ENCODE results near the gene RNF175. TPM values are rescaled to one million over a fixed set of nuclear protein-coding genes. Genes with fewer than 3 reads are reported as not detected.

The RNF175 gene
- polyA plus RNA-seq, 3 donors = 4.4 to 5.1 (median 4.9) TPM

DNA sequence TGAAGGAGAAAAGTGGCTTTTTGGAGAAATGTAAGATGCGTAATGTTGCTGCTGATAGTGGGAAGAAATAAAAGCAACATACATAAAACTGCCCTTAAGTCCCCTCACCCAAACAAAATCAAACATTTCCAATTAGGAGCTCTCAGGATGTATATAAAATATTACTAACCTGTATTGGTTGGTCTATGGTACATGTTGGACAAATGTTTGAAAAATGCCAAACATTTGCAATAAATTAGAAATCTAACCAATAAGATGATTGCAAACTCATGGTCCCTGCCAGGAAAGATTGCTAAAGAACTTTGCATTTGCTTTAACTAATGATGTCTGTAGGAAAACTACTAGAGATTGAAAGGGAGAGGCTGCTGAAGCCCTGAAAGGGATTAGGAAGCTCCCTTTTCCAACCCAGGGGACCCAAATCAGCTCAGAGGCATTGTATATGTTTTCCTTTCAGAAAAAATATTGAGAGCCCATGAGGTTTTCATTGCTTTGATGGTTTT is 27.3 kb upstream of the RNF175 start:
- DNase-seq = no peak

DNA sequence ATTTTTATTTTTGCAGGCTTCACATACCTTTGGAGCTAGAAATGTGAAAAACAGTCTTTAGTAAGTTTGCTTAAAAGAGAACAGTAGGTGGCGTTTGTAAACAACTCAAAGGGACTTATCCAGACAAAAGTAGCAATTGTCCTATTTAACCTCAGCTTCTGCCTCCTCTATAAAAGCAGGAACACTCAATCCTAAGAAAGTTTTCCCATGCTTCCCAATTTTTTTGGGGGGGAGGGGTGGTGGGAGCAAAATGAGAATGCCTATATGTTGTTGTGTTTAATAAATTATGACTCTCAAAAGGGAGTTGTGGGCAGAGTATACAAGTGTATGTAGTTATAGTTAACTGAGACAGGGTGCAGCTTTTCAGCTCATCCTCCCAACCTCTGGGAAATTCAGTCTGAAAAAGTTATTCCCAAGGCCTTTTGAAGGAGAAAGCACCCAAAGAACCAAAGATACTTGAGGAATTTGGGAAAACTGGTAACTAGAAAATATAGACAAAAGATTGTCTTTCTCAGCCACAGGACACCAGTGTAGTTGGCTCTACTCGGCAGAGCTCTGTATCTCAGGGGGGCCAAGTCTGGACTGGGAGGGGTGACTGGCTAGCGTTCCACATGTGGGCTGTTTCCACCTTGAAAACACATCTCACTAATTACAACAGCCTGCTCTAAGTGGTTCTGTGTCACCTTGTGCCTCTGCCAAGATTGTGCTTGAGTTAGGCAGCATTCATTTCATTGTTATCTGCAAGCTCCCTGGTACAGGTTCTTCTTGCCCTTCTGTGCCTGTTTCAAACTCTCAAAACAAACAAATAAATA is 26.3 kb upstream of the RNF175 start:
- no peak for DNase-seq

DNA sequence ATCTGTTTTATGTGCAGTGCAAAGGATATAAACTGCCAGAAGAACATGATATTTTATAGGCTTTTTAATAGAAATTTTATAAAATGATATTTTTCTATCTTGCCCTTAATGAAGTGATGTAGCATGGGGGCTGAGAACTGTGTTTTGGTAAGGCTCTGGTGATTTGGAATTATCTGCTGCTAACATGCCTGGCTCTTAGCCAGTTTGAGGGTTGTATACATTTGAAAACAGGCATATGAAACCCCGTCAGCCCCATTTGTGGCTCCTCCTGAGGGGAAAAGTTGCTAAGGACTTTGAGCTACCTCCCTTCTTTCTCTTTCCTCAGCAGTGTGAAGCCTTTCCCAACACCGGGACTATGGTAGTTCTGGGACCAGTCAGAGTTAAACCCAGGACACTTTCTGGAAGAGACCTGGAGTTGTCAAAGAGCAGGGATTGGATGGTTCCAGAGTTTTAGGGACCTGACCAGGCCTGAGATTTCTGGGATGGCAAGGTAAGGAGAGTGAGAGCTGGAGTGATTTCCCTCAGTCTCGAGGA is 24.4 kb upstream of the RNF175 start:
- no peak for DNase-seq

DNA sequence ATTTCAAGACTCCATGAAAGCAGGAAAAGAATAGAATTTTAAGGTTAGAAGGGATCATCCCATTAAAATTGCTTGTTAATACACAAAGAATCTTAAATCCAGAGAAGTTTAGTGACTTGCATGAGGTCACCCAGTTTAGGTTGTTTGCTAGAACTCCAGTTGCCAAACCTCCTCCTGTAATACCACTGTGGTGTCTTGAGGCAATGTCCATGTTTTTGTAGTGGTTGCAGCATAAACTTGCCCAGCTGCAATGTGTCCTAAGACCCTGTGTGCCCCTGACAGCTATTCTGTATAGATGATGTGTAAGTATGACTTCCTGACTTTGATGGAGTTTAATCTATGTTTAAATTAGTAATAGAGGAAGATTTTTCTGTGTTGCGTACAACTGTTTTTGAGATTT is 22.8 kb upstream of the RNF175 start:
- no peak for DNase-seq

DNA sequence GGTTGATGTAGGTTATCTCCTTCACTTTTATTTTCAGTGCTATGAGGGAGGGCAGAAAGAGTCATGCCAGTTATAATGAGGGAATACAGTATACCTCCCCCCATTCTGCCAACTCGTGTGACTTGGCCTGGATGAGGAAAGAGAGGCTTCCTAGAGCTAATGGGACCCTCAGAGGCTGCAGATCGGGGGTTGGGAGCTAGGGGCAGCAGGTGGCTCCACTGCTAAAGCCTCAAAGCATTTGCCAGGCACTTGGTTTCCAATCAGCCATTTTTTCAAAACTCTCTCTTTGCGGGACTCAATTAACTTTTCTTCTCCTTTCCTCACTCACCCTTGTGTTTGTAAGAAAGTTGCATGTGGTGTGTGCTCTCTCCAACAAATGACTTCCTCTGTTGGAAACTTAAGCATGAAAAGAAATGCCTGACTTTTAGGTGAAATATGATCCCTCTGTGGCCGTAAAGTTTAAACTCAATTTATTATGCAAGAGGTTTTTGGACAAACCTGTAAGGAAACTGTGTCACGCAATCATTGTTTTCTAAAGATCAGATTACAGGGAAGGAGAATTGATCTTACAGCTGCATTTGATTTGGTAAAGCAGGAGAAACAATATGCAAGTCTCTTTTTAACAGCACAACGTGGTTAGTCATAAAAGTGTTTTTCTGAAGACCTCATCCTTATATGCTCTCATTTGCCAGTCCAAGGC is 22.0 kb upstream of the RNF175 start:
- peak; percentile 68 for DNase-seq

DNA sequence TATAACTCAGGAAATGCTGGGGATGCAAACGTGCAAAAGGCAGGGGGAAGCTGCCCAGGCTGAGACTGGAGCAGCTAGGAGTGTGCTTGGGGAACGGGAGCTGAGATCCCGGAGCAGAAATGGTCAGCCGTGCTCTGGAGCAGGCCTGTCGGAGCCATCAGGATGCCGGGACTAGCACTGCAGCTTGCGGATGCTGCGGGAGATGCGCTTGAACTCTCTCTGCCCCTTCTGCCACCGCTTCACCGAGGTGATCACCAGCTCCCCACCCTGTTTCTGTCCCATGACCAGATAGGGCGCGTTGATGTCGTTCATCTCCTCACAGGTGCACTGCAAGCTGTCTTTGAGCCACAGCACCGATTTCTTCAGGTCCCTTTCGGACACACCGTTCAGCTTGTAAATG is 21.5 kb upstream of the RNF175 start:
- DNase-seq = no peak

DNA sequence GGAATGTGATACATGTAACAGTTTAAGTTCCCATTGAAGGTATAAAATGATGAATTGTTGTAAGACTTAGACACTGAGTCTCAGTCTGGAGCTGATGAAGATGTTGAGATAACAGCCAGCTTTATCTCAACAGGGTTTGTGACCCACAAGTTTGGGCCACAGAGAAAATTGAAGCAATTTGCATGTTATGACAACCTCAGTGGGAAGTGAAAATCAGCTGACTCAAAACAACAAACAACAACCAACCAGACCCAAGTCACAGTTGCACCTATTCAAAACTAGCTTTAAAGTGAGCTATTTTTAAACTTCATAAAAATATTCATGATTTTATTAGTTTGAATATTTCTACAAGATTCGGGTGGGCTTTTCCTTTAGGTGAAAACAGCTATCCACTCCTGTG is 21.1 kb upstream of the RNF175 start:
- DNase-seq = no peak

DNA sequence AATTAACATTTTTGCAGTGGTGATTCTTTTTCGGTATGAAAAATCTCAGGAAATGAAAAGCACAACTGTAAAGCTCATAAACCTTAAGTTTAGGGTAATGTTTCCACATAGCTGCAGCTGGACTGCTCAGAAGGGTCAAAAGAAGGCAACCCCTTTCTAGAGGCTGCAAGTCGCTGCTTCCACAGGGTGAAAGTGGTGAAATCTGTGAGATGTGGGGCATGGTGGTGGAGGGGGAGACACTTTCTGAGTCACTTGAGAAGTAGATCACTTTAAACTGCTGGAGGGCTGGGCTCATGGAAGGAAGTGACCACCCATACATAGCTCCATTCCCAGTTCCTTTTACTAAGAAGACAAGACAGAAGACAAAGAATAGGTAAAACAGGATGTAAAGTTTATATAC is 20.4 kb upstream of the RNF175 start:
- no peak for DNase-seq

DNA sequence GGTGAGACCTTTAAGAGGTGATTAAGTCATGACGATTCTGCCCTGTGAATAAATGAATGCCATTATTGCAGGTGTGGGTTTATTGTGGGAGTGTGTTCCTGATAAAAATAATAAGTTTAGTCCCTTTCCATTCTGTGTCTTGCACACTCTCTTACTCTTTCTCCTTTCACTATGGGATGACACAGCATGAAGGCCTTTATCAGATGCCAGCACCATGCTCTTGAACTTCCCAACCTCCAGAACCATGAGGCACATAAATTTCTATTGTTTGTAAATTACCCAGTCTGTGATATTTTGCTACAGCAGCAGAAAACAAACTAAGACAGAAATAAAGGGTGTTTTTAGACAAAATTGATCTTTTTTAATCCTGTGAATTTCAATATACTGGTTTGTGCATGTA is 18.6 kb upstream of the RNF175 start:
- DNase-seq = no peak

DNA sequence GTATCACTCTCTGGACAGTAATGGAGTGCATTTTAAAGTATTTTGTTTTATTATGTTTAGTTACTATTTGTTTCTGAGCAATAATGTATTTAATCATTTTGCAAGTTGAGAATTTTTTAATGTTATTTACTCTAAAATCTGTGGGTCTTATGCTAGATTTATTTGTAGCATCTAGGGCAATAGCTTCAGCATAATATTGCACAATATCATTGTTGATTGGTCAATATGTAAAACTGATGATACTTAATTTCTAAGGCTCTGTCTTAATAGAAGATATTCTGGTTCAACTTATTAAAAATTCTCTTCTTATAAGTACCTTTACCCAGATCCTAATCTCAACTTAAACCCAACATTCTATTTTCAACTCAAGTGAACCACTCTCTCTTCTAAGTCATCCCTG is 17.6 kb upstream of the RNF175 start:
- DNase-seq = no peak

DNA sequence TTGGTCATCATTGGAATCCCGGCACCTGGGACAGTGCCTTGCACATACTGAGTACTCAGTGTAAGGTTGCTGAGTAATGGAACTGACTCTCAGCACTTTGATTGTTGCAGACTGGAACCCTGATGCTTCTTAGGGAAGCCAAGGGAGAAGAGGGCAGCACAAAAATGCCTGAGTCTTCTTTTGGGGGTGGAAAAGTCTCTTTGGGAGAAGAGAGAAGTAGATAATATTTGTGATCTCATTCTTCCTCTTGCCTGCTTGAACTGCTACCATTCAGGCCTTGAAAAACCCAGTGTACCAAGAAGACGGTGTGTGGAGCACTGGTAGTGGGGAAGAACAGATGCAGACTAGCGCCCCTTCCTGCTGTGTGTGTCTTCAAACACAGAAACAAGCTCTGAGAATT is 16.8 kb upstream of the RNF175 start:
- no peak for DNase-seq

DNA sequence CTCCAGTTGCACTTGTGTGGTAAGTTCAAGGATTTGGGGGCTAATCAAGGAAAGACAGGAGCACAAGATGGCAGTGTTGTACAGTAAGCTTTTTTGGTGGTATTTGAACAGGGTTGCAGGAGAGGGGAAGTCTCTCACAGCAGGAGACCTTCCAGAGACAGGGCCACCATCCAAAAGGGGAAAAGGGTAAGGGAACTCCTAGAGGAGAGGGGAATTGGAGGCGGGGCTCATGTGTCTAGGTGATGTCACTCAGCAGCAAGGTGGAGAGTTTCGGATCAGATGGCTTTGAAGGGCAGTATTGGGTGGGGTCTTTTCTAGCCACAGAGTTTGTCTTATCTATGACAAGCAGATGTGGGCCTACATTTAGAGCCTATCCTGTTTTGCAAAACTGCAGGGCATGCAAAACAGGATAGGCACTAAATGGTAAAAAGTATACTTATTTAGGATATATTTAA is 13.4 kb upstream of the RNF175 start:
- DNase-seq = no peak

DNA sequence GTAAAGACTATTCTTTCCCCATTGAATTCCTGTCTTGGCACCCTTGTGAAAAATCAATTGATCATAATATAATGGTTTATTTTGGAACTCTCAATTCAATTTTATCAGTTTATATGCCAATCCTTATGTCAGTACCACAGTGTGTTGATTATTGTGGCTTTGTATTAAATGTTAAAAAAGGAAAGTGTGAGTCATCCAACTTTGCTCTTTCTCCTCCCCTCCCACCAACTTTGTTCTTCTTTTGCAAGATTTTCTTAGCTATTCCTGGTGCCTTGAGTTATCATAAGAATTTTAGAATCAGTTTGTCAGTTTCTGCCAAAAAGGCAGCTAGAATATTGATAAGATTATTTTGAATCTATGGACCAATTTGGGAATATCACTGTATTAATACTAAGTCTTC is 11.2 kb upstream of the RNF175 start:
- DNase-seq = no peak

DNA sequence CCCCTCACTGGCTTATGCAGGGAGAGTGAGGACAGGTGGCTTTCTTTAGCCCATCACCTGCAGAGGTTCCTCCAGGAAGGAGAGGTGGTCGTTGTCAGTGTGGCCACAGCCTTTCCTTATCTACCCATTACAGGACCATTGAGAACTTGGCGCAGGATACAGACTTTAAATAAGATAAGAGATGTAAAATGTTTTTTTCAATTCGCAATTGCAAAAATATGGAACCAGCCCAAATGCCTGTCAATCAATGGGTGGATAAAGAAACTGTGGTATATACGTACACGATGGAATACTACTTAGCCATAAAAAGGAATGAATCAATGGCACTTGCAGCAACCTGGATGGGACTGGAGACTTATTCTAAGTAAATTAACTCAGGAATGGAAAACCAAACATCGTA is 6.9 kb upstream of the RNF175 start:
- no peak for DNase-seq

DNA sequence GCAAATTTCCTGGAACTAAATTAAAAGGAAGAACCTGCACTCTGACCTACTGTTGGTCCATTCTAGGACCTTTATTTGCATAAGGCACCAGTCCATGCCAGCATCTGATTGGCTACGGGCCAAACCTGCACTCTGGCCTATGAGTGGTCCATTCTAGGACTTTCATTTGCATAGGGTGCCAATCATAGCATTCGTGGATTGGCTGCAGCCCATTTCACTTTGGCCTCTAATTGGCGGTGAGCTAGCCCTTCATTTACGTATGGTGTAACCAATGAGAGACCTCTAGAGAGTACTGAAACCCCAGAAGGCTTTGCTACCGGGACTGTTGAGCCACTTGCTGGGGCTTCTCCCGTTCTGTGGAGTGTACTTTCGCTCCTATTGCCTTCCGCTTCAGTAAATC is 6.1 kb upstream of the RNF175 start:
- no peak for DNase-seq

DNA sequence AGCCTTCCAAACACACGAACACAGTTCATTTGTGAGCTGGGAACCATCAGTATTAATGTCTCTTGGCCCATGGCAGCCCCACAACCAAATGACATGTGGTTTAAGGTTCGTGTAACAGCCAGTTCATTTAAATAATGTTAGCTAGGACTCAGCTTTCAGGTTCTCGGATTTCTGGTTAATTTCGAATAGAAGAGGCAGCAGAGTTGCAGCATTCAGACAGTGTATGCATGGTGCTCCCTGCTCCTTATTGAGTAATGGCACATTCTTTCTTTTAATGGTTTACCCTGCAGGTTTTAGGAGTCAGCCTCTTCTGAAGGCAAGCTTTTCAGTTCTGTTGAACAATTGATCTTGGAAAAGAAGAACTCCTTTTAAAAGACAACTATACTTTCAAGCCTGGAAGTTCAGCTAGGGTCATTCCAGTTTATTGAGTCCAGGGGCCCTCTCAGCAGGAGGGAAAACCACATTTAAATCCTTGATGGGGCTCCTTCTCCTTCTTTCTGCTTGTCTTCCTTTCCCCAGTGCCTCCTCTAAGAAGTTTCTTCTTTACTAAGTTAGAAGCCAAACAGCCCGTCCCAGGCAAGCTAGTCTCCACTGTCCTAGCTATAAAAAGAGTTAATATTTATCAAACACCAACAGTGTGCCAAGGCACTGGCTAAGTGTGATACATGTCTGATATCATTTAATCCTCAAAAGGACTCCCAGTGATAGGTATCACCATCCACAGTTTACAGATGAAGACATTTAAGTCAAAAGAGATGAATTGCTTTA is 5.0 kb upstream of the RNF175 start:
- DNase-seq = peak; percentile 59

DNA sequence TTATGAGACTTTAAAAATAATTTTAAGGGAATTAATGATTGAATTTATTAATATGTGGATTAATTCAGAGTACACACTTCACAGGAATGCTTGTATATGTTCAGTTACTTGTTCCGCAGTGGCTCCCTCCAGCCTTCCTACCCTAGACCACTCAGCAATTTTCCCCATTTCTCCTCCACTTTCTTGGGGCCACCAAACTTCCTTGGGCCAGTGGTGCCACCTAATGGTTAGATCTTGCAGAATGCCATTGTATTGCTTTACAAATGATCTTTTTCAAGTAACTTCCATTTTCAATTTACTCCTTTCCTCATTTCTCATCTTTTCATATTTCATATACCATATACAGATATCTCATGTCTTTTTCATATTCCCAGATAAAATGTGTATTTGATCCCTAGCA is 3.6 kb upstream of the RNF175 start:
- no peak for DNase-seq

DNA sequence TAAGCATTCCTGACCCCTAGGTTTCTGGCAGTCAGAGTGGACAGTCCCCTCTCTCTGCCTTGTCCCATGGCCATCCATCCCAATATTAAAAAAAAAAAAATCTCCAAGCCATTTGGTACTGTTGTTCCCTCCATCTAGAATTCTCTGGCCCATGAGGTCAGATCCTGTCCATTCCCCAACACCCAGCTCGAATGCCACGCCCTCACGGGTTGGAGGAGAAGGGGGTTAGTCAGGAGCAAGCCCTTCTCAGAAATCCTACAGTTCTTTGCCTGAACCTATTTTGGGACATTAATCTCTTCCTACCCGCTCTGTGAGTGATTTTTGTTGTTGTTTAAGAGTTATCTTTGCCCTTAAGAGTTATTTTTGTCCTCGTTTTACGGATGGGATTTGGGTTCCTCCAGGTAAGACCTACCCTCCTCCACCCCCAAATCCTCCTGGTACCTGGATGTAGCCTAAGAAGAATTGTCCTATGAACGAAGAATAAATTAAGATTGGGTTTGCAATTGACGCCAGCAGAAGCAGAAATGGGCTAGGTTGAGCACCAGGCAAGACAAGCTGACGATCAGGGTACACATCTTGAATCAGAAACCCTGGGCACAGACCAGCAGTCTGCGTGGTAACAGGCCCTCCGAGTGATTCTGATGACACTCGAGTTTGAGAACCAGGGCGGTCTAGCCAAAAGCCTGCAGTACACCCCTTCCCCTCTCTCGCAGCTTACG is 977 bp downstream of the RNF175 start:
- no peak for DNase-seq

DNA sequence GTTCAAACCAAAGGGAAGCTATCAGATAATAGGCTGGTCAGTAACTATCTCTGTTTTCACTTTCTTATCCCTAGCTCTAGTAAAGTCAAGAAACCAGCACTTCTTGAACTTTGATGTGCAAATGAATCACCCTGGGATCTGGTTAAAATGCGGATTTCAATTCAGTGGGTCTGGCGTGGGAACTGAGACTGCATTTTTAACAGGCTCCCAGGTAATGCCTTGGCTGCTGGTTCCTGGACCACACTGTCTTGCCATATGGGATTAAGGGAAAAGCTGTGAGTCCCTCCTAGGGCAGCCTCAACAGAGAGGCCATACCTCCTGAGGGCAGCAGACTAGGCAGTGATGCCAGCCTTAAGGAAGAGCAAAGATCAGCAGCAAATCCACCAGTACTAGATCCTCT is 1.7 kb downstream of the RNF175 start:
- no peak for DNase-seq

DNA sequence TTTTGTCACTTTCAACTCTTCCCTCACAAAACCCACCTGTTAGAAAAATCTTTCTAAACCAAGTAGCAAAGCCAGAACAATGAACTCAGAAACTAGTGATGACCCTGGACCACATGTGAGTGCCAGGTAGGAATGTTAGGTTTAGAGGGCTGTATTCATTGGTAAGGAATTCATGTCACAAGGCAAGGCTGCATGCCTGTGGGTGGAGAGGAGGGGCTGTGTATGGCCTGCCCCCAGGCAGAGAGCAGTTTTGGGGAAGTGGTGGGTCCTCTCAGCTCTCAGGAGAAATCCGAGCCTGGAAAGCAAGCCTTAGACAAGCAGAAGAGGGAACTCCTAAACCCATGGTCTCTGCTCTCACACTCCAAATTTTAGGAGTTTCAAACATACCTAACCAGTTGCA is 2.4 kb downstream of the RNF175 start:
- no peak for DNase-seq

DNA sequence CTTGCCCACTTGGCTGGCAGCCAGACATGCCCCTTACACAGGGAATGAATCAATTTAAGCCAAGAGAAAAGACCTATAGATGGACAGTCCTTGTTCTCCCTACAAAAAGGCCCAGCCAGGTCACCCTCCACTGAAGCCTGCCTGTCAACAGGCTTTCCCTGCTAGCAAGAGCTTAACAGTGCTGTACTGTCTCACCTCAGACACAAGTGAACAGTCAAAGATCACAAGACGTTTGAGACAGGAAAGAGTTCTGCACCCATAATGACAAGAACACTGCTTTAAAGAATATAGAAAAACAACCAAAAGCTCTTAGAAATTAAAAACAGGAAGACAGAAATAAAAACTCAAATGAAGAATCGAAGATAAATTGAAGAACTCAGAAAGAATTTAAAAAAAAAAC is 4.6 kb downstream of the RNF175 start:
- DNase-seq = no peak
